ENCODE measurements around the gene AGAP5. TPM values are rescaled to one million over a fixed set of nuclear protein-coding genes. Genes with fewer than 3 reads are reported as not detected.

Gene AGAP5
- total and polyA plus RNA-seq, 9 of the 15 experiments (the other 6 are each of a cell fraction or from before 2014, with no cell fraction given), result 0.32 to 7.5 (median 5.3) TPM

GRCh38 chr10:73648975-73649829 is 48.7 kb downstream of the AGAP5 start (continued):
- 0 out of 2 replicates have a peak, but pooled peaks have one; percentile 23 for TF ChIP-seq ZBTB40 (IDR thresholded peaks at IDR 0.05)
- no peak for TF ChIP-seq ZBTB40 (CRISPR knock-in tag; IDR thresholded peaks at IDR 0.05)
- TF ChIP-seq HDGF (IDR thresholded peaks at IDR 0.05), result no peak; the same call in 1 of the 2 replicates
- no peak for TF ChIP-seq FOXO4 (CRISPR knock-in tag; IDR thresholded peaks at IDR 0.05)
- peak; percentile 34; the same call in 1 of the 2 replicates for TF ChIP-seq ZNF707 (CRISPR knock-in tag; conservative IDR thresholded peaks at IDR 0.05)
- TF ChIP-seq KLF6 (CRISPR knock-in tag; IDR thresholded peaks at IDR 0.05; ENCODE audit: borderline replicate concordance), result peak; percentile 39; the same call in 1 of the 2 replicates
- peak; percentile 40; the same call in 1 of the 2 replicates for TF ChIP-seq THRB (CRISPR knock-in tag; conservative IDR thresholded peaks at IDR 0.05)
- TF ChIP-seq CREB3 (tag; conservative IDR thresholded peaks at IDR 0.05; ENCODE audit: low read depth), result 0 out of 2 replicates have a peak, but pooled peaks have one; percentile 48
- TF ChIP-seq SRSF9 (IDR thresholded peaks at IDR 0.05; ENCODE audit: borderline replicate concordance, low read depth, low read length), result no peak
- 0 out of 2 replicates have a peak, but pooled peaks have one; percentile 29 for TF ChIP-seq ZNF436 (CRISPR knock-in tag; IDR thresholded peaks at IDR 0.05)
- peak; percentile 59; the same call in 1 of the 2 replicates for TF ChIP-seq NR4A1 (CRISPR knock-in tag; IDR thresholded peaks at IDR 0.05)
- peak; percentile 74 for TF ChIP-seq NR4A1 (tag; IDR thresholded peaks at IDR 0.05)
- peak; percentile 40; the same call in 1 of the 2 replicates for TF ChIP-seq STAT5A (IDR thresholded peaks at IDR 0.05; ENCODE audit: borderline replicate concordance, low read length)
